ENCODE data around the gene GGA2. TPM values are rescaled to one million over a fixed set of nuclear protein-coding genes. Genes with fewer than 3 reads are reported as not detected.
"Not testable (repeated sequence)": the region's sequence is repeated elsewhere in the genome, so short reads cannot be mapped to it uniquely, and the experiment has no call there.

Gene GGA2
- total RNA-seq, 4 donors from 2014 or later, result 44.1 to 117 (median 53.4) TPM

- DNase-seq (ENCODE audit: low spot score in 2 of 2), result no peak
- Histone ChIP-seq H3K9me3 (no peaks in the 10 kb centered on the region), H3K27me3 (no peaks in the 10 kb centered on the region), H3K27ac (no peak overlapping the region), H3K4me1 (peaks cover 2% of the 10 kb centered on the region), H3K36me3 (peaks cover 96% of the 10 kb centered on the region), H3K4me3 (no peak overlapping the region)
- WGBS, result 92% methylated on average over 8 of the region's 8 CpGs
- TF ChIP-seq POLR2A (IDR thresholded peaks at IDR 0.05), result no peak
- TF ChIP-seq CTCF (IDR thresholded peaks at IDR 0.05), result no peak
- TF ChIP-seq EP300 (IDR thresholded peaks at IDR 0.05), result no peak
- TF ChIP-seq POLR2AphosphoS5 (IDR thresholded peaks at IDR 0.05), result no peak
These were observed 24.5 kb downstream of the GGA2 start for GRCh38 chr16:23485841-23486240.

DNA sequence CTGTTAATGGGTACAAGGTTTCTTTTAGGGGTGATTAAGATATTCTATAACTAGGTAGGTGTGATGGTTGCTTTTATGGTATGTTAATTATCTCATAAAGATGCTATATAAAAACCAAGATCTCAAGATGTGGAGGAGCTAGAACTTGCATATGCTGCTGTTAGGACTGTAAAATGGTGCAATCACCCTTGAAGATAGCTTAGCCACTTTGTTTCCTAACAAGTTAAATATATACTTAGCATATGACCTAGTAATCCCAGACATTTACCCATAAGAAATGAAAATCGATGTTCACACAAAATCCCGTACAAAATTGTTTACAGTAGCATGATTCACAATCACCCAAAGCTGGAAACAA lies 25.1 kb downstream of the GGA2 start:
- Histone ChIP-seq H3K9me3 (no peaks in the 10 kb centered on the region), H3K4me3 (no peak overlapping the region), H3K27me3 (no peaks in the 10 kb centered on the region), H3K4me1 (no peaks in the 10 kb centered on the region), H3K36me3 (peaks cover 98% of the 10 kb centered on the region), H3K27ac (no peak overlapping the region)
- 82% methylated on average over 2 of the region's 2 CpGs for WGBS
- TF ChIP-seq EP300 (IDR thresholded peaks at IDR 0.05) (no peak), CTCF (IDR thresholded peaks at IDR 0.05) (no peak), POLR2A (IDR thresholded peaks at IDR 0.05) (no peak), POLR2AphosphoS5 (IDR thresholded peaks at IDR 0.05) (no peak)
- DNase-seq (ENCODE audit: low spot score in 2 of 2), result no peak

- Histone ChIP-seq H3K4me1 (no peaks in the 10 kb centered on the region), H3K27me3 (no peaks in the 10 kb centered on the region), H3K4me3 (no peak overlapping the region), H3K9me3 (no peaks in the 10 kb centered on the region), H3K27ac (no peak overlapping the region), H3K36me3 (peaks cover 98% of the 10 kb centered on the region)
- no peak for DNase-seq (ENCODE audit: low spot score in 2 of 2)
- no peak for TF ChIP-seq CTCF (IDR thresholded peaks at IDR 0.05)
- TF ChIP-seq EP300 (IDR thresholded peaks at IDR 0.05), result no peak
- no peak for TF ChIP-seq POLR2AphosphoS5 (IDR thresholded peaks at IDR 0.05)
- no peak for TF ChIP-seq POLR2A (IDR thresholded peaks at IDR 0.05)
- WGBS, result 53% methylated on average over 8 of the region's 8 CpGs
These were observed 25.6 kb downstream of the GGA2 start for GRCh38 chr16:23484510-23485256.

DNA sequence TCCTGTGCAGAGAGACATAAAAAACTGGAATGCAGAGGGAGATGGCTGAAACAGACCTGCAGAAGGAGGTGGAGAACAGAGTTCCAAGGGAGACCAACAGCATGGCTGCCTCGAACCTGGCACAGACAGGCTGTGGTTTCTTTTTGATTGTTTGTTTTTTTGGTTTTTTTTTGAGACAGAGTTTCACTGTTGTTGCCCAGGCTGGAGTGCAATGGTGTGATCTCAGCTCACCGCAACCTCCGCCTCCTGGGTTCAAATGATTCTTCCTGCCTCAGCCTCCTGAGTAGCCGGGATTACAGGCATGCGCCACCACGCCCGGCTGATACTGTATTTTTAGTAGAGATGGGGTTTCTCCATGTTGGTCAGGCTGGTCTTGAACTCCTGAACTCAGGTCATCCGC lies 26.8 kb downstream of the GGA2 start:
- not testable (repeated sequence) for H3K4me1 ChIP-seq; H3K9me3 ChIP-seq; H3K27me3 ChIP-seq; H3K27ac ChIP-seq; DNase-seq (ENCODE audit: low spot score in 2 of 2); H3K4me3 ChIP-seq
- WGBS, result 93% methylated on average over 8 of the region's 8 CpGs
- peaks cover 98% of the 10 kb centered on the region for H3K36me3 ChIP-seq

DNA sequence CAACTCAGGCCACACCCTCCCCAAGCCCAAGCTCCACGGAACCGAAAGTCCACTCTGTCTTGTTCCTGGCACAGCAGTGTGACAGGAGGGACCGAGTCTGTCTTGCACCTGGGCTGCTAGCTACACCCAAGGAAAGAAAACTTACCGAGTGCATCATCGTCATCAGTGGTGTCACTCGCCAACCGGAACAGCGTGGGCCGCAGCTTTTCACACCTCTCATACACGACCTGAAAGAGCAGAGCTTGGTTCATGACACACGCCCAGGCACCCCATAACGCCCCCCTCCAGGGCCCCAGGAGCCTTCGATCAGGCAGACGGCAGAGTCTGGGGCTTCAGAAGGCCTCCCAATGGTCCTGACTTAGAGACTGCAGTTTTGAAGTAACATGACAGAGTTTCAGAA lies 27.5 kb downstream of the GGA2 start:
- no peaks in the 10 kb centered on the region for H3K4me1 ChIP-seq
- DNase-seq (ENCODE audit: low spot score in 2 of 2), result no peak
- peaks cover 98% of the 10 kb centered on the region for H3K36me3 ChIP-seq
- TF ChIP-seq POLR2AphosphoS5 (IDR thresholded peaks at IDR 0.05), result no peak
- no peak for TF ChIP-seq POLR2A (IDR thresholded peaks at IDR 0.05)
- TF ChIP-seq EP300 (IDR thresholded peaks at IDR 0.05), result no peak
- TF ChIP-seq CTCF (IDR thresholded peaks at IDR 0.05), result no peak
- H3K27me3 ChIP-seq, result no peaks in the 10 kb centered on the region
- no peak overlapping the region for H3K4me3 ChIP-seq
- no peaks in the 10 kb centered on the region for H3K9me3 ChIP-seq
- no peak overlapping the region for H3K27ac ChIP-seq
- 87% methylated on average over 12 of the region's 14 CpGs for WGBS

DNA sequence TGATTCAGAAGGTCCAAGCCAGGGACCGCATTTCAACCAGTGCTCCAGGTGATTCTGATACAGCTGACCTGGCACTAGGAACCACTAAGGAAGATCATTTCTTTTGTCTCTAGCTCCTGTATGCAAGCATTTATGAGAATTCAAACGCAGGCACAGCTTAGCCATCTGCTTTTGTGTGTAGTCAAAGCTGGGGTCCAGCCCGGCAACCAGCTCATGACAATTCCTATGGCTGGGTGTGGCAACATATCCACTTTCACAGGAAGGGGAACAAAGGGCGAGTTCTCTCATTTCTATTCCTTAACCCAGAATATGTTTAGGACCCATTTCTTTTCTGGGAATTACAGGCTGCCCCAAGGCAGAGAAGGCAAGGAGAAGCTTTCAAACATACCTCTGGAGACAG lies 30.0 kb downstream of the GGA2 start:
- H3K4me1 ChIP-seq, result no peaks in the 10 kb centered on the region
- H3K9me3 ChIP-seq, result no peaks in the 10 kb centered on the region
- no peak overlapping the region for H3K4me3 ChIP-seq
- DNase-seq (ENCODE audit: low spot score in 2 of 2), result no peak
- 90% methylated on average over 3 of the region's 4 CpGs for WGBS
- peaks cover 95% of the 10 kb centered on the region for H3K36me3 ChIP-seq
- H3K27ac ChIP-seq, result no peak overlapping the region
- TF ChIP-seq POLR2A (IDR thresholded peaks at IDR 0.05), result no peak
- TF ChIP-seq POLR2AphosphoS5 (IDR thresholded peaks at IDR 0.05), result no peak
- TF ChIP-seq EP300 (IDR thresholded peaks at IDR 0.05), result no peak
- TF ChIP-seq CTCF (IDR thresholded peaks at IDR 0.05), result no peak
- no peaks in the 10 kb centered on the region for H3K27me3 ChIP-seq

All from suprapubic skin (tissue), 4 donors.